MCF 10A (cell line): ENCODE data around the gene ELN. TPM values are rescaled to one million over a fixed set of nuclear protein-coding genes. Genes with fewer than 3 reads are reported as not detected.

Experiments used
- BruUV-seq: library from RNA; stranded (reverse); fragments of 400-500 nt; replicated peaks from 2 replicates; lab custom pipeline; 2021; lab: Mats Ljungman, UMichigan
- CTCF ChIA-PET: fragments of 300-600 bp; sonication (Branson Sonifier 250); formaldehyde crosslinking; extraction: SDS; loops from one replicate; lab custom pipeline; 2021; ENCODE audit warnings: antibody characterized with exemption, inconsistent platforms; lab: Yijun Ruan, JAX
- POLR2A ChIA-PET: fragments of 300-600, 350-650 bp; sonication (Branson Sonifier 250); formaldehyde crosslinking; extraction: SDS; loops from one replicate; lab custom pipeline; 2020; ENCODE audit warnings: antibody characterized with exemption, inconsistent platforms; lab: Yijun Ruan, JAX
- DNase-seq: peaks from one replicate; pipeline ENCODE4 v3.0.0-alpha.2; 2018; ENCODE audit not compliant: unreplicated experiment
- H3K27ac Mint-ChIP-seq: one replicate; pipeline ENCODE4 v1.8.0; 2022; ENCODE audit warnings: mild to moderate bottlenecking, low read depth, mixed read lengths; ENCODE audit not compliant: unreplicated experiment
- H3K27me3 Mint-ChIP-seq: one replicate; pipeline ENCODE4 v1.8.0; 2022; ENCODE audit warnings: mixed read lengths; ENCODE audit not compliant: insufficient read depth, unreplicated experiment
- H3K36me3 Mint-ChIP-seq: one replicate; pipeline ENCODE4 v1.8.0; 2022; ENCODE audit warnings: mild to moderate bottlenecking, moderate library complexity, mixed read lengths; ENCODE audit not compliant: insufficient read depth, unreplicated experiment
- H3K4me1 Mint-ChIP-seq: one replicate; pipeline ENCODE4 v1.8.0; 2022; ENCODE audit warnings: mixed read lengths; ENCODE audit not compliant: insufficient read depth, unreplicated experiment
- H3K4me3 Mint-ChIP-seq: one replicate; pipeline ENCODE4 v1.8.0; 2022; ENCODE audit warnings: mild to moderate bottlenecking, moderate library complexity, mixed read lengths; ENCODE audit not compliant: unreplicated experiment
- H3K9me3 Mint-ChIP-seq: one replicate; pipeline ENCODE4 v1.8.0; 2022; ENCODE audit warnings: mixed read lengths; ENCODE audit not compliant: unreplicated experiment
- CTCF ChIP-seq: fragments of 200-600 bp; IDR thresholded peaks from one replicate; pipeline ENCODE4 v1.8.0; 2022; ENCODE audit warnings: antibody characterized with exemption, mild to moderate bottlenecking; ENCODE audit not compliant: unreplicated experiment
- intact Hi-C: fragments of 100-400 bp; cut with micrococcal nuclease; formaldehyde crosslinking; loops from 2 replicates; pipeline ENCODE4 v1.14.1; 2022
- total RNA-seq: library from RNA; stranded (reverse); gene quantifications from 2 replicates; pipeline ENCODE4 v1.2.3, GENCODE V29; 2022

ELN gene
- total RNA-seq, 1 experiment from 2014 or later, result not detected

GRCh38 chr7:74061840-74062539, 34.0 kb downstream of the ELN start:
- DNase-seq, result peak; percentile 80
- no TSS peak for BruUV-seq
- TF ChIP-seq CTCF, result no peak
- intact Hi-C loops, result no loop called here
- H3K4me1 Mint-ChIP-seq, result peaks cover 24% of the 10 kb centered on the region
- H3K9me3 Mint-ChIP-seq, result no peaks in the 10 kb centered on the region
- H3K4me3 Mint-ChIP-seq, result peak overlapping the region; percentile 42
- ChIA-PET CTCF (interaction anchor here (1.0 to 2.4 kb wide), 4 partner anchors 8 to 339 kb away, joined by 3 to 6 read pairs (median 4); no protein-coding TSS in a partner anchor), POLR2A (no interaction called here)
- peak overlapping the region; percentile 89 for H3K27ac Mint-ChIP-seq
- H3K36me3 Mint-ChIP-seq, result no peaks in the 10 kb centered on the region
- H3K27me3 Mint-ChIP-seq, result peaks cover 14% of the 10 kb centered on the region

GRCh38 chr7:74063223-74063641, 35.3 kb downstream of the ELN start:
- no peak overlapping the region for H3K4me3 Mint-ChIP-seq
- H3K9me3 Mint-ChIP-seq, result no peaks in the 10 kb centered on the region
- intact Hi-C loops, result no loop called here
- H3K27me3 Mint-ChIP-seq, result peaks cover 5% of the 10 kb centered on the region
- ChIA-PET POLR2A (interaction anchor here (0.6 kb wide), 2 partner anchors 16 to 32 kb away, joined by 3 read pairs; no protein-coding TSS in a partner anchor), CTCF (no interaction called here)
- DNase-seq, result no peak
- TF ChIP-seq CTCF, result no peak
- no peak overlapping the region for H3K27ac Mint-ChIP-seq
- H3K4me1 Mint-ChIP-seq, result peaks cover 24% of the 10 kb centered on the region
- H3K36me3 Mint-ChIP-seq, result no peaks in the 10 kb centered on the region
- BruUV-seq, result no TSS peak

GRCh38 chr7:74063646-74064045, 35.7 kb downstream of the ELN start:
- Mint-ChIP-seq H3K4me3 (no peak overlapping the region), H3K4me1 (peaks cover 24% of the 10 kb centered on the region), H3K27me3 (peaks cover under 1% of the 10 kb centered on the region), H3K27ac (no peak overlapping the region), H3K9me3 (no peaks in the 10 kb centered on the region), H3K36me3 (no peaks in the 10 kb centered on the region)
- TF ChIP-seq CTCF, result no peak
- CTCF ChIA-PET, result interaction anchor here (0.6 to 1.2 kb wide), 3 partner anchors 41 to 213 kb away, joined by 3 to 4 read pairs (median 4); no protein-coding TSS in a partner anchor
- BruUV-seq, result no TSS peak
- intact Hi-C loops, result no loop called here
- no peak for DNase-seq
- POLR2A ChIA-PET, result interaction anchor here (0.6 kb wide), 2 partner anchors 15 to 33 kb away, joined by 3 read pairs; no protein-coding TSS in a partner anchor

DNA sequence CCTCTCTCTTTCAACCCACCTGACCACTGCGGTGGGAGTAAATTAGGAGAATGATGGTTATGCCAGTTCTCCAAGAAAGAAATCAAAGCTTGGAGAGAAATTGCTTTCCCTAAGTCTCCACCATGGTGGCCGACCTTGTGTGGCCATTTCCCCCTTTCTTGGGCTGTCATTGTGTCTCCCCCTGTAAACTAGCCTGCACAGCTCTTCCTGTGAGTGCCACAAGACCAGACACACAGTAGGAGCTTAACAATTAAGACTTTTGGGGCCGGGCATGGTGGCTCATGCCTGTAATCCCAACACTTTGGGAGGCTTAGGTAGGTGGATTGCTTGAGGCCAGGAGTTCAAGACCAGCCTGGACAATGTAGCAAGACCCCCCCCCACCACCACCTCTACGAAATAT, 36.7 kb downstream of the ELN start:
- Mint-ChIP-seq H3K36me3 (no peaks in the 10 kb centered on the region), H3K27me3 (no peaks in the 10 kb centered on the region), H3K4me1 (peaks cover 21% of the 10 kb centered on the region), H3K4me3 (no peak overlapping the region), H3K27ac (no peak overlapping the region), H3K9me3 (no peaks in the 10 kb centered on the region)
- intact Hi-C loops, result no loop called here
- ChIA-PET POLR2A (interaction anchor here (0.6 to 1.1 kb wide), 4 partner anchors 8 to 110 kb away, joined by 3 to 4 read pairs (median 3); no protein-coding TSS in a partner anchor), CTCF (interaction anchor here (0.6 to 2.4 kb wide), 6 partner anchors 43 to 458 kb away, joined by 3 to 9 read pairs (median 4); no protein-coding TSS in a partner anchor)
- no peak for TF ChIP-seq CTCF
- no peak for DNase-seq
- BruUV-seq, result no TSS peak
